OCI-LY7 (cell line): ENCODE results near the gene PHEX. TPM values are rescaled to one million over a fixed set of nuclear protein-coding genes. Genes with fewer than 3 reads are reported as not detected.

ENCODE experiments used
- BruUV-seq: library from RNA; stranded (reverse); fragments of 400-500 nt; replicated peaks from 2 replicates; lab custom pipeline; 2021; lab: Mats Ljungman, UMichigan
- CTCF ChIA-PET: fragments of 300-600 bp; sonication (Branson Sonifier 250); formaldehyde crosslinking; loops from one replicate; lab custom pipeline; 2022; ENCODE audit warnings: antibody characterized with exemption; ENCODE audit not compliant: unreplicated experiment; lab: Charles Lee
- POLR2A ChIA-PET: fragments of 300-600 bp; sonication (Branson Sonifier 250); formaldehyde crosslinking; loops from one replicate; lab custom pipeline; 2022; ENCODE audit warnings: antibody characterized with exemption; lab: Charles Lee
- DNase-seq: peaks from one replicate; pipeline ENCODE4 v3.0.0-alpha.2; 2015; ENCODE audit warnings: low spot score
- H2AFZ ChIP-seq: fragments of 200-600 bp; sonication (generic), shearing (Covaris generic); 2 replicates; pipeline ENCODE4 v1.6.1; 2014; ENCODE audit warnings: mild to moderate bottlenecking, antibody characterized with exemption, low read length, moderate library complexity
- H3K27ac ChIP-seq: fragments of 200-600 bp; sonication (generic); 2 replicates; pipeline ENCODE4 v1.5.1; 2014; ENCODE audit warnings: mixed run types, low read depth, mild to moderate bottlenecking, moderate library complexity, low read length, inconsistent platforms; ENCODE audit not compliant: poor library complexity, severe bottlenecking
- H3K36me3 ChIP-seq: fragments of 200-600 bp; sonication (generic); 2 replicates; pipeline ENCODE4 v1.6.1; 2014; ENCODE audit warnings: mild to moderate bottlenecking, antibody characterized with exemption, low read length, moderate library complexity, mixed read lengths; ENCODE audit not compliant: insufficient read depth
- H3K4me1 ChIP-seq: fragments of 200-600 bp; sonication (generic); 2 replicates; pipeline ENCODE4 v1.5.1; 2014; ENCODE audit warnings: mild to moderate bottlenecking, low read length; ENCODE audit not compliant: insufficient read depth, poor library complexity, severe bottlenecking
- H3K4me2 ChIP-seq: fragments of 200-600 bp; sonication (generic); 2 replicates; pipeline ENCODE4 v1.6.1; 2014; ENCODE audit warnings: mild to moderate bottlenecking, low read length
- H3K4me3 ChIP-seq: fragments of 200-600 bp; sonication (generic); 2 replicates; pipeline ENCODE4 v1.5.1; 2014; ENCODE audit warnings: mild to moderate bottlenecking, low read depth, low read length; ENCODE audit not compliant: poor library complexity, severe bottlenecking
- H3K79me2 ChIP-seq: fragments of 200-600 bp; sonication (generic); 2 replicates; pipeline ENCODE4 v1.6.1; 2016; ENCODE audit warnings: low read depth, mild to moderate bottlenecking, low read length, moderate library complexity, mixed read lengths; ENCODE audit not compliant: insufficient read depth
- H3K9me2 ChIP-seq: fragments of 200-600 bp; sonication (generic); 2 replicates; pipeline ENCODE4 v1.6.1; 2016; ENCODE audit warnings: mild to moderate bottlenecking, low read length, mixed read lengths; ENCODE audit not compliant: insufficient read depth
- H3K9me3 ChIP-seq: fragments of 200-600 bp; sonication (generic); 2 replicates; pipeline ENCODE4 v1.6.1; 2014; ENCODE audit warnings: mild to moderate bottlenecking, mixed run types, low read length, mixed read lengths
- H4K20me1 ChIP-seq: fragments of 200-600 bp; sonication (generic); 2 replicates; pipeline ENCODE4 v1.6.1; 2014; ENCODE audit warnings: mild to moderate bottlenecking, antibody characterized with exemption, low read length, moderate library complexity, mixed read lengths; ENCODE audit not compliant: insufficient read depth
- EZH2phosphoT487 ChIP-seq: fragments of 200-600 bp; sonication (generic); IDR thresholded peaks from 2 replicates; pipeline ENCODE4 v1.6.1; 2018; ENCODE audit warnings: low read depth, borderline replicate concordance, mild to moderate bottlenecking, mixed run types, antibody characterized with exemption, low read length, moderate library complexity, mixed read lengths
- intact Hi-C: fragments of 100-400 bp; cut with micrococcal nuclease; formaldehyde crosslinking; loops from one replicate; pipeline ENCODE4 v1.10.0; 2022; ENCODE audit not compliant: unreplicated experiment
- total RNA-seq, 2 experiments: library from RNA; depleted of rRNA in 1 of 2; stranded (reverse); fragments of >200 nt in 1 of 2; shearing (Covaris generic) in 1 of 2; gene quantifications; 2 replicates each; pipeline ENCODE4 v1.2.3, GENCODE V29; 2014 to 2022
- TF ChIP-seq, protein P1 (sequence below): fragments of 200-600 bp; sonication (generic); conservative IDR thresholded peaks from 2 replicates; pipeline ENCODE4 v1.5.1; 2014; ENCODE audit warnings: mild to moderate bottlenecking, antibody characterized with exemption, low read length, moderate library complexity, mixed read lengths

The PHEX gene
- total RNA-seq, 2 experiments from 2014 or later, result 0.09 TPM; not detected in 1

DNA sequence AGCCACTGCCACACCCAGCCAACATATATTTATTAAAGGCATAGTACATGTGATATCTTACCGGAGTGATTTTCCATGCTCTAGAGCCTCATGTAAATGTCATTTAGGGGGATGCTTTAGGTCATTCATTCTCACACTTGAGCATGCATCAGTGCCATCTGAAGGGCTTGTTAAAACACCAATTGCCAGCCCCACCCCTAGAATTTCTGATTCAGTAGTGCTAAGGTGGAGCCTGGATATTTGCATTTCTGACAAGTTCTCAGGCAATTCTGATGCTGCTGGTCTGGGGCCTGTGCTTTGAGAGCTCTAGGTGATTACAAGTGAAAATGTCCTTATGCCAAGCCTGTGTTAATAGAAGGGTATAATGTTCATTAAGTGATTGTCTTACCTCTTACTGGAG, 107.7 kb downstream of the PHEX start:
- Histone ChIP-seq H3K4me2 (no peak overlapping the region), H3K4me1 (no peaks in the 10 kb centered on the region), H2AFZ (no peak overlapping the region), H4K20me1 (no peaks in the 10 kb centered on the region), H3K9me3 (no peaks in the 10 kb centered on the region), H3K79me2 (no peaks in the 10 kb centered on the region), H3K9me2 (no peaks in the 10 kb centered on the region), H3K27ac (no peak overlapping the region), H3K36me3 (no peaks in the 10 kb centered on the region), H3K4me3 (no peak overlapping the region)
- no TSS peak for BruUV-seq
- intact Hi-C loops, result loop anchor here (10.0 kb wide), 1 partner anchor 605 kb away; no protein-coding TSS in a partner anchor
- TF ChIP-seq, protein P1, sequence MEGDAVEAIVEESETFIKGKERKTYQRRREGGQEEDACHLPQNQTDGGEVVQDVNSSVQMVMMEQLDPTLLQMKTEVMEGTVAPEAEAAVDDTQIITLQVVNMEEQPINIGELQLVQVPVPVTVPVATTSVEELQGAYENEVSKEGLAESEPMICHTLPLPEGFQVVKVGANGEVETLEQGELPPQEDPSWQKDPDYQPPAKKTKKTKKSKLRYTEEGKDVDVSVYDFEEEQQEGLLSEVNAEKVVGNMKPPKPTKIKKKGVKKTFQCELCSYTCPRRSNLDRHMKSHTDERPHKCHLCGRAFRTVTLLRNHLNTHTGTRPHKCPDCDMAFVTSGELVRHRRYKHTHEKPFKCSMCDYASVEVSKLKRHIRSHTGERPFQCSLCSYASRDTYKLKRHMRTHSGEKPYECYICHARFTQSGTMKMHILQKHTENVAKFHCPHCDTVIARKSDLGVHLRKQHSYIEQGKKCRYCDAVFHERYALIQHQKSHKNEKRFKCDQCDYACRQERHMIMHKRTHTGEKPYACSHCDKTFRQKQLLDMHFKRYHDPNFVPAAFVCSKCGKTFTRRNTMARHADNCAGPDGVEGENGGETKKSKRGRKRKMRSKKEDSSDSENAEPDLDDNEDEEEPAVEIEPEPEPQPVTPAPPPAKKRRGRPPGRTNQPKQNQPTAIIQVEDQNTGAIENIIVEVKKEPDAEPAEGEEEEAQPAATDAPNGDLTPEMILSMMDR, result no peak
- no peak for TF ChIP-seq EZH2phosphoT487
- ChIA-PET CTCF (no interaction called here), POLR2A (no interaction called here)
- DNase-seq, result no peak

DNA sequence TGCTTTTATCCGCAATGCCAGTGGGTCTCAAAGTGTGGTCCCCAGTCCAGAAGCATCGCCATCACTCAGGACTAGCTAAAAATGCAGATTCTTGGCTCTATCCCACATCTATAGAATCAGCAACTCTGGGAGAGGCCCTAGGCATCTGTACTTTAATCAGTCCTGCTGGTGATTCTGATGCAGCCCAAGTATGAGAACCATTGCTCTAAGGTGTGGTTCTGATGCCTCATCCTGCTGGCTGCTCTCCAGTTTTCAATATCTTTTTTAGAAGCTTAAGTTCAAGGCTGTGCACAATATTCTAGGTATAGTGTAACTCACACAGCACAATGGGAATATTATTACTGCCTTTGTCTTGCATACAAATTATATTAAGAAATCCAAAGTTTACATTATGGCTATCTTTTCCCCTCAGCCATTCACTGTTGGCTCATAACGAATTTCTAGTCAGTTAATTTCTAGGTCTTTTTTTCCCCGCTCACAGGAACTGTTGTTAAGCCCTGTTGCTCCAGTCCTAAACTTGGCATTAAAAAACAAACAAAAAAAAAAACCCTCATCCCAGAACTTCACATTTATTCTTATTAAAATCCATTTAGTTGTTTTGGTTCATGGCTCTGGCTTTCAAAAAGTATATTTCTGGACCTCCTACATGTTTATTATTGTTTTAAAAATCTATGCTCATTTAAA, 109.1 kb downstream of the PHEX start:
- Histone ChIP-seq H3K4me1 (no peaks in the 10 kb centered on the region), H2AFZ (no peak overlapping the region), H3K36me3 (no peaks in the 10 kb centered on the region), H3K79me2 (no peaks in the 10 kb centered on the region), H3K4me3 (no peak overlapping the region), H4K20me1 (no peaks in the 10 kb centered on the region), H3K4me2 (no peak overlapping the region), H3K9me2 (no peaks in the 10 kb centered on the region), H3K27ac (no peak overlapping the region), H3K9me3 (no peaks in the 10 kb centered on the region)
- DNase-seq, result no peak
- BruUV-seq, result no TSS peak
- TF ChIP-seq EZH2phosphoT487, result no peak
- TF ChIP-seq, protein P1, result no peak
- CTCF ChIA-PET, result no interaction called here
- intact Hi-C loops, result loop anchor here (10.0 kb wide), 1 partner anchor 604 kb away; no protein-coding TSS in a partner anchor
- POLR2A ChIA-PET, result interaction anchor here (0.6 kb wide), 1 partner anchor 591 kb away, joined by 4 read pairs; no protein-coding TSS in a partner anchor

DNA sequence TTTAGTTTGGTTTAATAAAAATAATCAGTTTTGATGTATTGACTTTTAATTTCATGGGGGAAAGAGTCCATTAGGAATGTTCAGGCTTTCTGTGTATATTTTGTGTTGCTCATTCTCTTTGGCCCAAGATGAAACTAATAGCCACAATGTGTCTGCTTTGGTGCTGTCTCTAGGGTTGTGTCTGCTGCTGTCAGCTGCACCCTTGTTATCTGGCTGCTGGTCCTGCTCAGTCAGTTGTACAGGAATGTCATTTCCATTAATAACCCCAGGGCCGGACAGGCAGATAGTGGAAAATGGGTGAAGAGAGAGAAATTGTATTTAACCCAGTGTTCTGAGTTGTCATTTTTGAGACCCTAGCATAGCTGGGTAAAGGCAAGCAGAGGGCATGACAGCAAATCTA, 115.1 kb downstream of the PHEX start:
- no peak overlapping the region for H2AFZ ChIP-seq
- TF ChIP-seq EZH2phosphoT487, result no peak
- TF ChIP-seq, protein P1, result no peak
- no peak overlapping the region for H3K4me3 ChIP-seq
- DNase-seq, result no peak
- no peaks in the 10 kb centered on the region for H4K20me1 ChIP-seq
- CTCF ChIA-PET, result no interaction called here
- H3K4me2 ChIP-seq, result no peak overlapping the region
- H3K4me1 ChIP-seq, result no peaks in the 10 kb centered on the region
- H3K9me3 ChIP-seq, result no peaks in the 10 kb centered on the region
- intact Hi-C loops, result loop anchor here (10.0 kb wide), 1 partner anchor 598 kb away; no protein-coding TSS in a partner anchor
- BruUV-seq, result no TSS peak
- no peaks in the 10 kb centered on the region for H3K9me2 ChIP-seq
- POLR2A ChIA-PET, result no interaction called here
- no peaks in the 10 kb centered on the region for H3K79me2 ChIP-seq
- H3K36me3 ChIP-seq, result no peaks in the 10 kb centered on the region
- no peak overlapping the region for H3K27ac ChIP-seq
